PC-9 (cell line): ENCODE measurements around the gene AP1G2. TPM values are rescaled to one million over a fixed set of nuclear protein-coding genes. Genes with fewer than 3 reads are reported as not detected.
"Not testable (repeated sequence)": the region's sequence is repeated elsewhere in the genome, so short reads cannot be mapped to it uniquely, and the experiment has no call there.

Experiments used
- BruUV-seq: library from RNA; stranded (reverse); fragments of 400-500 nt; replicated peaks from 2 replicates; lab custom pipeline; 2021; lab: Mats Ljungman, UMichigan
- CTCF ChIA-PET: fragments of 300-600 bp; sonication (Branson Sonifier 250); formaldehyde crosslinking; loops from one replicate; lab custom pipeline; 2022; ENCODE audit warnings: antibody characterized with exemption; lab: Charles Lee
- POLR2A ChIA-PET: fragments of 300-600 bp; sonication (Branson Sonifier 250); formaldehyde crosslinking; loops from one replicate; lab custom pipeline; 2022; ENCODE audit warnings: antibody characterized with exemption; ENCODE audit not compliant: unreplicated experiment; lab: Charles Lee
- DNase-seq, 2 experiments: peaks; one replicate each; pipeline versions ENCODE4 v3.0.0 to v3.0.0-alpha.2; 2015 to 2022; ENCODE audit warnings: mixed read lengths in 1 of 2
- H2AFZ ChIP-seq: fragments of 200-600 bp; sonication (generic); 2 replicates; pipeline ENCODE4 v1.8.1; 2017; ENCODE audit warnings: antibody characterized with exemption
- H3F3A ChIP-seq: fragments of 200-600 bp; sonication (generic); 2 replicates; pipeline ENCODE4 v1.8.1; 2017; ENCODE audit warnings: antibody characterized with exemption, mild to moderate bottlenecking, low read depth; ENCODE audit not compliant: insufficient read depth
- H3K27ac ChIP-seq: fragments of 200-600 bp; sonication (generic); 2 replicates; pipeline ENCODE4 v1.6.1; 2016; ENCODE audit warnings: mixed run types
- H3K27me3 ChIP-seq: fragments of 200-600 bp; sonication (generic); 2 replicates; pipeline ENCODE4 v1.6.1; 2016; ENCODE audit warnings: low read depth, mixed run types; ENCODE audit not compliant: insufficient read depth
- H3K36me3 ChIP-seq: fragments of 200-600 bp; sonication (generic); 2 replicates; pipeline ENCODE4 v1.6.1; 2016; ENCODE audit warnings: low read depth, mixed run types
- H3K4me1 ChIP-seq: fragments of 200-600 bp; sonication (generic); replicated peaks from 2 replicates; pipeline ENCODE4 v1.6.1; 2016; ENCODE audit warnings: mixed run types; ENCODE audit not compliant: insufficient read depth
- H3K4me2 ChIP-seq: fragments of 200-600 bp; sonication (generic); 2 replicates; pipeline ENCODE4 v1.6.1; 2017; ENCODE audit warnings: mixed run types
- H3K4me3 ChIP-seq: fragments of 200-600 bp; sonication (generic); 2 replicates; pipeline ENCODE4 v1.6.1; 2016; ENCODE audit warnings: mixed run types
- H3K79me2 ChIP-seq: fragments of 200-600 bp; sonication (generic); 2 replicates; pipeline ENCODE4 v1.6.1; 2017; ENCODE audit warnings: low read depth, mixed run types
- H3K9me2 ChIP-seq: fragments of 200-600 bp; sonication (generic); 2 replicates; pipeline ENCODE4 v1.8.1; 2017; ENCODE audit warnings: mild to moderate bottlenecking; ENCODE audit not compliant: insufficient read depth
- H3K9me3 ChIP-seq: fragments of 200-600 bp; sonication (generic); 2 replicates; pipeline ENCODE4 v1.8.1; 2016; ENCODE audit warnings: low read depth; ENCODE audit not compliant: insufficient read depth
- H4K20me1 ChIP-seq: fragments of 200-600 bp; sonication (generic); 2 replicates; pipeline ENCODE4 v1.8.1; 2017; ENCODE audit not compliant: insufficient read depth
- CTCF ChIP-seq: fragments of 200-600 bp; sonication (generic); conservative IDR thresholded peaks from 2 replicates; pipeline ENCODE4 v1.6.1; 2017; ENCODE audit warnings: mixed run types, antibody characterized with exemption, mild to moderate bottlenecking, moderate library complexity
- EZH2 ChIP-seq: fragments of 200-600 bp; sonication (generic); IDR thresholded peaks from 2 replicates; pipeline ENCODE4 v1.8.0; 2017; ENCODE audit warnings: antibody characterized with exemption, low read depth
- intact Hi-C: fragments of 100-400 bp; cut with micrococcal nuclease; formaldehyde crosslinking; loops from one replicate; pipeline ENCODE4 v1.10.0; 2022; ENCODE audit not compliant: unreplicated experiment
- total RNA-seq: library from RNA; stranded (reverse); gene quantifications from 2 replicates; pipeline ENCODE4 v1.2.3, GENCODE V29; 2021

Gene AP1G2
- total RNA-seq, 1 experiment from 2014 or later = 128 TPM

DNA sequence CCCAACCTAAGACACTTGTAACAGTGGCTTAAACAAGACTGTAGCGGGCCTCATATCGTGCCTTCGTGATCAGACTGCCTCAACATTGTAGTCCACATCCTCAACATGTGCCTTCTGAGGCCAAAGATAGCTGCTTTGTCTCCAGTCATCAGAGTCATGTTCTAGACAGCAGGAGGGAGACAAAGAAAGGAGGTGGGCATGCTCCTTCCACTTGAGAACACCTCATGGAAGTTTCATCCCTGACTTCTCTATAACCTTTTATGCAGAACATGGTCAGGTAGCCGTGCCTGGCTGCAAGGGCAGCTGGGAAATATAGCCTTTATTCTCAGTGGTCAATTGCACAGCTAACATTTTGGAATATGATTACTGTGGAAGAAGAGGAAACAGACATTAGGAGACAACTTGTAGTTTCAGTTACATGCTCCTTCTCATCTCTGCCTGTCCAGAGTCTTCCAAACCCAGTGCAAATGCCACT, 43.3 kb upstream of the AP1G2 start:
- no peak overlapping the region for H3K4me3 ChIP-seq
- no peak overlapping the region for H3K27ac ChIP-seq
- no peaks in the 10 kb centered on the region for H3K27me3 ChIP-seq
- no peaks in the 10 kb centered on the region for H3K79me2 ChIP-seq
- H3F3A ChIP-seq = peaks cover 3% of the 10 kb centered on the region
- no peak for DNase-seq
- intact Hi-C loops = no loop called here
- H3K9me2 ChIP-seq = no peaks in the 10 kb centered on the region
- H3K9me3 ChIP-seq = no peaks in the 10 kb centered on the region
- no peak for TF ChIP-seq EZH2
- TF ChIP-seq CTCF = no peak
- ChIA-PET CTCF (interaction anchor here (0.7 to 1.1 kb wide), 2 partner anchors 21 to 55 kb away, joined by 3 read pairs; no protein-coding TSS in a partner anchor), POLR2A (no interaction called here)
- peak overlapping the region; percentile 65 for H3K4me2 ChIP-seq
- H4K20me1 ChIP-seq = no peaks in the 10 kb centered on the region
- H3K36me3 ChIP-seq = no peaks in the 10 kb centered on the region
- H3K4me1 ChIP-seq = peaks cover 19% of the 10 kb centered on the region
- no peak overlapping the region for H2AFZ ChIP-seq
- no TSS peak for BruUV-seq

- Histone ChIP-seq H3K4me2 (no peak overlapping the region), H3K9me3 (no peaks in the 10 kb centered on the region), H3K4me3 (no peak overlapping the region), H2AFZ (no peak overlapping the region), H3K4me1 (peaks cover 19% of the 10 kb centered on the region), H3K27ac (no peak overlapping the region), H3F3A (peaks cover 3% of the 10 kb centered on the region), H3K36me3 (no peaks in the 10 kb centered on the region), H4K20me1 (no peaks in the 10 kb centered on the region), H3K9me2 (no peaks in the 10 kb centered on the region), H3K27me3 (no peaks in the 10 kb centered on the region), H3K79me2 (no peaks in the 10 kb centered on the region)
- DNase-seq = no peak
- ChIA-PET POLR2A (interaction anchor here (0.6 kb wide), 1 partner anchor 17 kb away, joined by 3 read pairs; no protein-coding TSS in a partner anchor), CTCF (interaction anchor here (1.1 kb wide), 1 partner anchor 56 kb away, joined by 3 read pairs; no protein-coding TSS in a partner anchor)
- intact Hi-C loops = no loop called here
- no TSS peak for BruUV-seq
- no peak for TF ChIP-seq CTCF
- no peak for TF ChIP-seq EZH2
These were observed 42.7 kb upstream of the AP1G2 start for GRCh38 chr14:23610090-23610814.

- H3K4me3 ChIP-seq, H3F3A ChIP-seq, H3K9me2 ChIP-seq, H3K79me2 ChIP-seq, H4K20me1 ChIP-seq, DNase-seq, H2AFZ ChIP-seq, H3K9me3 ChIP-seq, H3K27me3 ChIP-seq, intact Hi-C loops, H3K36me3 ChIP-seq, H3K4me2 ChIP-seq, H3K27ac ChIP-seq, BruUV-seq, CTCF ChIA-PET: not testable (repeated sequence)
- POLR2A ChIA-PET = interaction anchor here (0.6 kb wide), 1 partner anchor 17 kb away, joined by 3 read pairs; no protein-coding TSS in a partner anchor
- H3K4me1 ChIP-seq = peaks cover 19% of the 10 kb centered on the region
These were observed 42.0 kb upstream of the AP1G2 start for GRCh38 chr14:23609411-23610089.
